B cell (primary cell): ENCODE measurements around the gene HDDC2.

Source experiments
- EZH2 ChIP-seq: IDR thresholded peaks from 2 replicates; pipeline ENCODE4 v1.6.1; 2012; ENCODE audit warnings: borderline replicate concordance, low read depth, mild to moderate bottlenecking, moderate library complexity, low read length; ENCODE audit not compliant: insufficient read depth, poor library complexity, severe bottlenecking
- TF ChIP-seq, protein P1 (sequence below): fragments of 200-600 bp; IDR thresholded peaks from one replicate; pipeline ENCODE4 v1.8.0; 2022; ENCODE audit warnings: antibody characterized with exemption, mild to moderate bottlenecking

DNA sequence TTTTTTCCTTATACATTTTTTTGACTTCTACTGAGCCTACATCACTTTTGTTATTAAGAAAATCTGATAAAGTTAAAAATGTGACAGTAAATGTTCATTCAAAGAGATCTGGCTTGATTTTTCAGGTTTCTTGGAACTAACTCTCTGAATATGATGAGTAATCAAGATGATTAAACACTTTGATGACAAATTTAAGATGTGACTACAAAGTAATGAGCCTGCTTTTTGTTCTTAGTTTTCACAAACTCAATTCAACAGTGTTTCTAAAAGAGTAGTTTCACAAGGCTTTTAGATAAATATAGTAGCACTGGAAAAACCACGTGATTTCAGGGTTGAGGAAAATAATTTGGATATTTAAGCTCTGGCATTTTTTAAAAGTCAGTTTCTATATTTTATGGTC is 37.9 kb upstream of the HDDC2 start:
- TF ChIP-seq, protein P1, sequence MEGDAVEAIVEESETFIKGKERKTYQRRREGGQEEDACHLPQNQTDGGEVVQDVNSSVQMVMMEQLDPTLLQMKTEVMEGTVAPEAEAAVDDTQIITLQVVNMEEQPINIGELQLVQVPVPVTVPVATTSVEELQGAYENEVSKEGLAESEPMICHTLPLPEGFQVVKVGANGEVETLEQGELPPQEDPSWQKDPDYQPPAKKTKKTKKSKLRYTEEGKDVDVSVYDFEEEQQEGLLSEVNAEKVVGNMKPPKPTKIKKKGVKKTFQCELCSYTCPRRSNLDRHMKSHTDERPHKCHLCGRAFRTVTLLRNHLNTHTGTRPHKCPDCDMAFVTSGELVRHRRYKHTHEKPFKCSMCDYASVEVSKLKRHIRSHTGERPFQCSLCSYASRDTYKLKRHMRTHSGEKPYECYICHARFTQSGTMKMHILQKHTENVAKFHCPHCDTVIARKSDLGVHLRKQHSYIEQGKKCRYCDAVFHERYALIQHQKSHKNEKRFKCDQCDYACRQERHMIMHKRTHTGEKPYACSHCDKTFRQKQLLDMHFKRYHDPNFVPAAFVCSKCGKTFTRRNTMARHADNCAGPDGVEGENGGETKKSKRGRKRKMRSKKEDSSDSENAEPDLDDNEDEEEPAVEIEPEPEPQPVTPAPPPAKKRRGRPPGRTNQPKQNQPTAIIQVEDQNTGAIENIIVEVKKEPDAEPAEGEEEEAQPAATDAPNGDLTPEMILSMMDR = no peak
- TF ChIP-seq EZH2 = no peak
